ENCODE results near the gene TBC1D8. TPM values are rescaled to one million over a fixed set of nuclear protein-coding genes. Genes with fewer than 3 reads are reported as not detected.

The TBC1D8 gene
- total and polyA plus RNA-seq, 2 donors (not counting 1 experiment from before 2014, with no cell fraction given): 1.7 to 15.7 TPM

- Histone ChIP-seq H3K9me3 (ENCODE audit: control extremely low read depth in 1 of 3, control insufficient read depth in 2 of 3, insufficient read depth in 1 of 3, low read length in 2 of 3) (peaks cover 0 to 4% (median 0%) of the 10 kb centered on the region in 3 donors), H3K4me2 (replicated peaks; ENCODE audit: low read depth, low read length, poor library complexity, severe bottlenecking) (no peak overlapping the region), H3K36me3 (replicated peaks in 1 of 2; ENCODE audit: control extremely low read depth in 1 of 2, control insufficient read depth in 1 of 2, extremely low read depth in 1 of 2, insufficient read depth in 2 of 2, low read length in 1 of 2) (no peaks in the 10 kb centered on the region), H3K27me3 (replicated peaks in 1 of 4; ENCODE audit: control extremely low read depth in 1 of 4, control insufficient read depth in 3 of 4, insufficient read depth in 4 of 4, low read length in 3 of 4) (peaks cover 0 to 14% (median 9%) of the 10 kb centered on the region in 4 experiments), H3K4me1 (ENCODE audit: control insufficient read depth in 2 of 2, insufficient read depth in 2 of 2, low read length in 2 of 2) (peaks cover 23 to 29% of the 10 kb centered on the region in 2 donors), H4K20me1 (ENCODE audit: control insufficient read depth, insufficient read depth, low read length, poor library complexity, severe bottlenecking) (no peaks in the 10 kb centered on the region), H3K27ac (ENCODE audit: low read length in 2 of 2) (no peak overlapping the region), H3K79me2 (ENCODE audit: control insufficient read depth, insufficient read depth, low read length) (no peaks in the 10 kb centered on the region), H3K9ac (ENCODE audit: low read length) (no peak overlapping the region), H2AFZ (ENCODE audit: insufficient read depth, low read depth, low read length, poor library complexity, severe bottlenecking) (no peak overlapping the region), H3K4me3 (ENCODE audit: control extremely low read depth in 1 of 5, extremely low read depth in 1 of 5, insufficient read depth in 1 of 5, low read depth in 2 of 5, low read length in 4 of 5) (no peak overlapping the region)
- intact Hi-C loops (cut with micrococcal nuclease): loop anchor here (5.0 to 10.0 kb wide), 3 partner anchors 99 to 569 kb away; partner anchors contain the start of genes CNOT11 and RNF149
- H3K27me3 Mint-ChIP-seq: peaks cover 11% of the 10 kb centered on the region
- no peak overlapping the region for H3K27ac Mint-ChIP-seq
- 86% methylated on average over 7 of the region's 7 CpGs for WGBS (ENCODE audit: insufficient coverage)
- no peak overlapping the region for H3K4me3 Mint-ChIP-seq
- CTCF ChIA-PET: interaction anchor here (0.5 to 4.8 kb wide), 5 partner anchors 31 to 141 kb away, joined by 3 to 42 read pairs (median 13); no protein-coding TSS in a partner anchor
- TF ChIP-seq EZH2 (IDR thresholded peaks at IDR 0.05; ENCODE audit: borderline replicate concordance, insufficient read depth, low read depth, low read length, poor library complexity, severe bottlenecking): no peak
- TF ChIP-seq, protein P1, sequence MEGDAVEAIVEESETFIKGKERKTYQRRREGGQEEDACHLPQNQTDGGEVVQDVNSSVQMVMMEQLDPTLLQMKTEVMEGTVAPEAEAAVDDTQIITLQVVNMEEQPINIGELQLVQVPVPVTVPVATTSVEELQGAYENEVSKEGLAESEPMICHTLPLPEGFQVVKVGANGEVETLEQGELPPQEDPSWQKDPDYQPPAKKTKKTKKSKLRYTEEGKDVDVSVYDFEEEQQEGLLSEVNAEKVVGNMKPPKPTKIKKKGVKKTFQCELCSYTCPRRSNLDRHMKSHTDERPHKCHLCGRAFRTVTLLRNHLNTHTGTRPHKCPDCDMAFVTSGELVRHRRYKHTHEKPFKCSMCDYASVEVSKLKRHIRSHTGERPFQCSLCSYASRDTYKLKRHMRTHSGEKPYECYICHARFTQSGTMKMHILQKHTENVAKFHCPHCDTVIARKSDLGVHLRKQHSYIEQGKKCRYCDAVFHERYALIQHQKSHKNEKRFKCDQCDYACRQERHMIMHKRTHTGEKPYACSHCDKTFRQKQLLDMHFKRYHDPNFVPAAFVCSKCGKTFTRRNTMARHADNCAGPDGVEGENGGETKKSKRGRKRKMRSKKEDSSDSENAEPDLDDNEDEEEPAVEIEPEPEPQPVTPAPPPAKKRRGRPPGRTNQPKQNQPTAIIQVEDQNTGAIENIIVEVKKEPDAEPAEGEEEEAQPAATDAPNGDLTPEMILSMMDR (IDR thresholded peaks at IDR 0.05): no peak
- DNase-seq (no peak), ATAC-seq (ENCODE audit: low read depth) (no peak)
- peaks cover 27% of the 10 kb centered on the region for H3K4me1 Mint-ChIP-seq
- H3K9me3 Mint-ChIP-seq (ENCODE audit: insufficient read depth): no peaks in the 10 kb centered on the region
- POLR2A ChIA-PET: no interaction called here
Measured at GRCh38 chr2:101153787-101154186, 2.6 kb upstream of the TBC1D8 start.

- H3K27ac ChIP-seq (ENCODE audit: low read length in 2 of 2): no peak overlapping the region
- no peaks in the 10 kb centered on the region for H3K36me3 ChIP-seq (replicated peaks in 1 of 2; ENCODE audit: control extremely low read depth in 1 of 2, control insufficient read depth in 1 of 2, extremely low read depth in 1 of 2, insufficient read depth in 2 of 2, low read length in 1 of 2)
- H3K27me3 Mint-ChIP-seq: peaks cover 15% of the 10 kb centered on the region
- peaks cover 27% of the 10 kb centered on the region for H3K4me1 Mint-ChIP-seq
- DNase-seq: no peak
- no peak overlapping the region for H3K4me3 ChIP-seq (ENCODE audit: control extremely low read depth in 1 of 5, extremely low read depth in 1 of 5, insufficient read depth in 1 of 5, low read depth in 2 of 5, low read length in 4 of 5)
- peaks cover 0 to 4% (median 0%) of the 10 kb centered on the region in 3 donors for H3K9me3 ChIP-seq (ENCODE audit: control extremely low read depth in 1 of 3, control insufficient read depth in 2 of 3, insufficient read depth in 1 of 3, low read length in 2 of 3)
- TF ChIP-seq, protein P1 (IDR thresholded peaks at IDR 0.05): no peak
- TF ChIP-seq EZH2 (IDR thresholded peaks at IDR 0.05; ENCODE audit: borderline replicate concordance, insufficient read depth, low read depth, low read length, poor library complexity, severe bottlenecking): no peak
- no peak overlapping the region for H3K9ac ChIP-seq (ENCODE audit: low read length)
- WGBS (ENCODE audit: insufficient coverage): no CpG with 5 or more reads among the region's 9 CpGs
- ATAC-seq (ENCODE audit: low read depth): no peak
- ChIA-PET POLR2A (no interaction called here), CTCF (interaction anchor here (0.5 to 4.8 kb wide), 12 partner anchors 20 to 546 kb away, joined by 3 to 42 read pairs (median 4); partner anchors contain the start of genes CNOT11 and RPL31)
- H3K27me3 ChIP-seq (replicated peaks in 1 of 4; ENCODE audit: control extremely low read depth in 1 of 4, control insufficient read depth in 3 of 4, insufficient read depth in 4 of 4, low read length in 3 of 4): peaks cover 0 to 20% (median 13%) of the 10 kb centered on the region in 4 experiments
- H4K20me1 ChIP-seq (ENCODE audit: control insufficient read depth, insufficient read depth, low read length, poor library complexity, severe bottlenecking): no peaks in the 10 kb centered on the region
- intact Hi-C loops (cut with micrococcal nuclease): loop anchor here (5.0 to 10.0 kb wide), 3 partner anchors 99 to 568 kb away; partner anchors contain the start of genes CNOT11 and RNF149
- H3K4me2 ChIP-seq (replicated peaks; ENCODE audit: low read depth, low read length, poor library complexity, severe bottlenecking): no peak overlapping the region
- peak overlapping the region; percentile 80 for H3K4me3 Mint-ChIP-seq
- no peaks in the 10 kb centered on the region for H3K79me2 ChIP-seq (ENCODE audit: control insufficient read depth, insufficient read depth, low read length)
- H3K27ac Mint-ChIP-seq: no peak overlapping the region
- H2AFZ ChIP-seq (ENCODE audit: insufficient read depth, low read depth, low read length, poor library complexity, severe bottlenecking): no peak overlapping the region
- H3K9me3 Mint-ChIP-seq (ENCODE audit: insufficient read depth): no peaks in the 10 kb centered on the region
- peaks cover 23 to 29% of the 10 kb centered on the region in 2 donors for H3K4me1 ChIP-seq (ENCODE audit: control insufficient read depth in 2 of 2, insufficient read depth in 2 of 2, low read length in 2 of 2)
Measured at GRCh38 chr2:101153077-101153707, 2.0 kb upstream of the TBC1D8 start.

All from B cell (primary cell).